ENCODE measurements around the gene SSR2.

The SSR2 gene

DNA sequence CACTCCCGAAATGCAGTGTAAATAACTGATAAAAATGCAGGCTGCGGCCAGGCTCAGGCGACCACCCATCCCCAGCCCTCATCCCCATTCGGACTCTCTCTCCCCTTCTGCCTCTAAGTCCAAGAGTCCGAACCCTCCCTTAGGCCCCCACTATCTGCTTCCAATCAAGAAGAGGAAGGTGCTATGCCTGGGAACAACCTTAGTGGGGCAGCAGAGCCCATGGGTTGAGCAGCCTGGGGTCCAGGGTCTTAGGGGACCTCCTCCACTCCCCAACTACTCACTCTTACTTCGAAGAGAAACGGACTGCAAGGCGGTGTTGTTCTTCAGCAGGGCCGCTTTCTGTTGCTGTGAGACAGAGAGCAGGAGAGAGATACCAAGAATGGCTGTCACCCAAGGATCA, 54.6 kb downstream of the SSR2 start:
- TF ChIP-seq, protein P1, sequence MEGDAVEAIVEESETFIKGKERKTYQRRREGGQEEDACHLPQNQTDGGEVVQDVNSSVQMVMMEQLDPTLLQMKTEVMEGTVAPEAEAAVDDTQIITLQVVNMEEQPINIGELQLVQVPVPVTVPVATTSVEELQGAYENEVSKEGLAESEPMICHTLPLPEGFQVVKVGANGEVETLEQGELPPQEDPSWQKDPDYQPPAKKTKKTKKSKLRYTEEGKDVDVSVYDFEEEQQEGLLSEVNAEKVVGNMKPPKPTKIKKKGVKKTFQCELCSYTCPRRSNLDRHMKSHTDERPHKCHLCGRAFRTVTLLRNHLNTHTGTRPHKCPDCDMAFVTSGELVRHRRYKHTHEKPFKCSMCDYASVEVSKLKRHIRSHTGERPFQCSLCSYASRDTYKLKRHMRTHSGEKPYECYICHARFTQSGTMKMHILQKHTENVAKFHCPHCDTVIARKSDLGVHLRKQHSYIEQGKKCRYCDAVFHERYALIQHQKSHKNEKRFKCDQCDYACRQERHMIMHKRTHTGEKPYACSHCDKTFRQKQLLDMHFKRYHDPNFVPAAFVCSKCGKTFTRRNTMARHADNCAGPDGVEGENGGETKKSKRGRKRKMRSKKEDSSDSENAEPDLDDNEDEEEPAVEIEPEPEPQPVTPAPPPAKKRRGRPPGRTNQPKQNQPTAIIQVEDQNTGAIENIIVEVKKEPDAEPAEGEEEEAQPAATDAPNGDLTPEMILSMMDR (IDR thresholded peaks at IDR 0.05; ENCODE audit: control insufficient read depth, insufficient read depth, low read depth, low read length, missing control alignments), result peak; percentile 15
- no peak for DNase-seq (ENCODE audit: low read depth)
- no peak overlapping the region for H3K4me3 ChIP-seq (ENCODE audit: control insufficient read depth, low read depth, low read length)

DNA sequence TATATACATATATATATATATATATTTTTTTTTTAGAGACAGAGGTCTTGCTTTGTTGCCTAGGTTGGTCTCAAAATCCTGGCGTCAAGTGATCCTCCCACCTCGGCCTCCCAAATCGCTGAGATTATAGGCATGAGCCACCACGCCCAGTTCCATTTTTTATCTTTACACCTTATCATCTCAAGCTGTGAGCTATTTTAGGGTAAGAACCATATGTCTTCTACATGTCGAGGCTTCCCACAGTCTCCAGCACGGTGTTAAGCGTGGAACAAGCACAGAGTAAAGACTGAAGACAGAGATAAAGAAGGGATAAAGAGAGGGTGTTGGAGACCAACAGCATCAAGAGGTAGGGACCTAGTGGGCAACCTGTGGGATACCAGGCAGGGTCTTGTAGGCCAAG, 56.6 kb downstream of the SSR2 start:
- DNase-seq (ENCODE audit: low read depth), result no peak
- TF ChIP-seq, protein P1 (IDR thresholded peaks at IDR 0.05; ENCODE audit: control insufficient read depth, insufficient read depth, low read depth, low read length, missing control alignments), result no peak

DNA sequence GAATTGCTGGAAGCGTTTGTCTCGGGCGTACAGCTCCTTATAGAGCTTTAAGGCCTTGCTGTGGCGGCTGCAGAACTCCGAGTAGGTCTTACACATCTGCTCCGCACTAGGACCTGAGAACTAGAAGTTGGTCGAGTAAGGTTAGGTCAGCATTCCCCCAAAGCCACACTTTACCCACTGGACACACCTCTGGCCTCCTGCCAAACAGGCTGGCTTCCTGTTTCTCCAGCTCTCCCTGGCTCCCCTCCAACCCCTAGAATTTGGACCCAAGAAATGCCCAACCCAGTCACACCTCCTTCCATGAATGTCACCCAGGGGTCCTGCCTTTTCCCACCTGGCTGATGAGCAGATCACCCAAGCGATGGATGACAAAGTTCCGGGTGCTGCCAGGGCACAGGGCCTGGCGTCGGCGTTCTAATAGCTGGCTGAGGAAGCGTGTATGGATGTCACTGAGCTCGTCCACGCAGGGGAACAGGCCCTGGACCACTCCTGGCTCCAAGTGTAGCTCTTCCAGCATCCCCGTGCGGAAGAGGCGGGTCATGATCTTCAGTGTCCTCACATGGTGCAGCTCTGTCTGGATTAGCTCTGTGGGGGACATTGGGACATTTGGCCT, 58.0 kb downstream of the SSR2 start:
- DNase-seq (ENCODE audit: low read depth), result no peak
- no peak overlapping the region for H3K4me3 ChIP-seq (ENCODE audit: control insufficient read depth, low read depth, low read length)
- TF ChIP-seq, protein P1 (IDR thresholded peaks at IDR 0.05; ENCODE audit: control insufficient read depth, insufficient read depth, low read depth, low read length, missing control alignments), result no peak

More for the DNA sequence above, 56.6 kb downstream of the SSR2 start:
- no peak overlapping the region for H3K4me3 ChIP-seq (ENCODE audit: control insufficient read depth, low read depth, low read length)

DNA sequence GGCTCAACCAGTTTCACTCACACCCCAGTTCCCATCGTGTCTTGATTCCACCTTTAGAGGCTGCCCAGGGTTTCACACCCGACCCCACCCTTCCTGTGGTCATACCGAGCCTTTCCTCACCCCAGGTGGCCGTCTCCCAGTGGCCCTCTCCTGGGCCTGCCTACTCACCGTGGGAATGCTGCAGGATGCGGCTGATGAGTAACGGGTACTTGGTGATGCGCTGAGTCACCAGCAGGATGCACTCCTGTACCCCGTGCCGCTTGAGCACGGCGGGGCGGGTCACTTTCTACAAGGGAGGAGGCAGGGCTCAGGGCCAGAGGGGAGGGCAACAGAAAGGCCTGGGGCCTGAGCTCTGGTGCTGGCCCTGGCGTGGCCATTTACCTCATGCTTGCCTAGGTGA, 58.8 kb downstream of the SSR2 start:
- TF ChIP-seq, protein P1 (IDR thresholded peaks at IDR 0.05; ENCODE audit: control insufficient read depth, insufficient read depth, low read depth, low read length, missing control alignments), result peak; percentile 53
- H3K4me3 ChIP-seq (ENCODE audit: control insufficient read depth, low read depth, low read length), result no peak overlapping the region
- DNase-seq (ENCODE audit: low read depth), result peak; percentile 83

DNA sequence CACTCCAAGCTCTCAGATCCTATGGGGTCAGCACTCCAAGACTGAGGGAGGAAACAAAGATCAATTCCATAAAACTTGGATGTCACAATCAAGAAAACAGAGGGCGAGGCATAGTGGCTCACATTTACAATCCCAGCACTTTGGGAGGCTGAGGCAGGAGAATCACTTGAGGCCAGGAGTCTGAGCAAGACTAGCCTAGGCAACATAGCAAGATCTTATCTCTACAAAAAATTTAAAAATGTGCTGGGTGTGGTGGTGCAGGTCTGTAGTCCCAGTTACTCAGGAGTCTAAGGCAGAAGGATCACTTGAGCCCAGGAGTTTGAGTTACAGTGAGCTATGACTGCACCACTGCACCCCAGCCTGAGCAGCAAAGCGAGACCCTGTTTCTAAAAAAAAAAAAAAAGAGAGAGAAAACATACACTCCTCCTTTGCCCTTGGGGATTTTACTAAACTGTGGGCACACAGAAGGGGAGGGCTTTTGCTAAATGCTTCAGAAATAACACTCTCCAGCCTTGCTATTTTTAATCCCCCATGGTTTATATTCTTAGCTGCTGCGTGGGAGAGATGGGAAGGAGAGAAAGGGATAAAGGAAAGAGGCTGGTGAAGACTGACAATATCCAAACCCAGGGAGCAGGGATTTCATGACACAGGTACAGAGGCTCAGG, 60.5 kb downstream of the SSR2 start:
- DNase-seq (ENCODE audit: low read depth), result no peak
- H3K4me3 ChIP-seq (ENCODE audit: control insufficient read depth, low read depth, low read length), result no peak overlapping the region
- TF ChIP-seq, protein P1 (IDR thresholded peaks at IDR 0.05; ENCODE audit: control insufficient read depth, insufficient read depth, low read depth, low read length, missing control alignments), result no peak
